Stomach (tissue), 9 donors: ENCODE measurements around the gene SMYD3. TPM values are rescaled to one million over a fixed set of nuclear protein-coding genes. Genes with fewer than 3 reads are reported as not detected.
"Not testable (repeated sequence)": the region's sequence is repeated elsewhere in the genome, so short reads cannot be mapped to it uniquely, and the experiment has no call there.

Source experiments
- DNase-seq, 2 donors: peaks; one replicate each; pipeline versions ENCODE4 v3.0.0 to v3.0.0-alpha.2; 2013 to 2019
- H3K27ac ChIP-seq, 5 donors: fragments of 200-600 bp in 4 of 5; sonication (generic) in 4 of 5; one replicate each; pipeline ENCODE4 v1.5.1; 2013 to 2019; ENCODE audit warnings: mild to moderate bottlenecking in 1 of 5, moderate library complexity in 1 of 5
- H3K27me3 ChIP-seq, 3 donors: fragments of 200-600 bp; sonication (generic); one replicate each; pipeline ENCODE4 v1.5.1; 2017 to 2019; ENCODE audit warnings: mixed run types in 1 of 3
- H3K36me3 ChIP-seq, 4 donors: fragments of 200-600 bp; sonication (generic); 1 replicate in 3 of 4; 2 replicates in 1 of 4; pipeline ENCODE4 v1.5.1; 2016 to 2019
- H3K4me1 ChIP-seq, 4 donors: fragments of 200-600 bp; sonication (generic); one replicate each; pipeline ENCODE4 v1.5.1; 2016 to 2019
- H3K4me3 ChIP-seq, 4 donors: fragments of 200-600 bp; sonication (generic) in 3 of 4; one replicate each; pipeline ENCODE4 v1.5.1; 2016 to 2019; ENCODE audit warnings: mild to moderate bottlenecking in 1 of 4
- H3K9me3 ChIP-seq, 4 donors: fragments of 200-600 bp; sonication (generic); one replicate each; pipeline ENCODE4 v1.5.1; 2016 to 2019
- EP300 ChIP-seq: sonication (generic); formaldehyde crosslinking; IDR thresholded peaks from one replicate; pipeline ENCODE4 v1.6.1; 2017; ENCODE audit warnings: antibody characterized with exemption
- POLR2A ChIP-seq, 4 donors: fragments of 450-650 bp; IDR thresholded peaks; one replicate each; pipeline ENCODE4 v1.6.1; 2016; ENCODE audit warnings: antibody characterized with exemption in 4 of 4, control low read depth in 2 of 4, mild to moderate bottlenecking in 1 of 4, moderate library complexity in 1 of 4
- POLR2AphosphoS5 ChIP-seq, 3 donors: sonication (generic); formaldehyde crosslinking; IDR thresholded peaks; one replicate each; pipeline ENCODE4 v1.6.1; 2016; ENCODE audit warnings: antibody characterized with exemption in 3 of 3
- WGBS, 5 donors: extraction: QIAGEN DNeasy Blood & Tissue Kit in 3 of 5; methylation state at CpG; one replicate each; pipeline versions ENCODE4 v1.1.5 to v1.1.7; 2013 to 2018; 5-methylcytosine and 5-hydroxymethylcytosine counted together
- intact Hi-C: fragments of 100-400 bp; cut with DNase I; formaldehyde crosslinking; loops from one replicate; pipeline ENCODE4 v1.15.1; 2023; ENCODE audit warnings: low total_unique reads
- polyA plus RNA-seq, 3 donors: library from polyadenylated mRNA; stranded (reverse); fragments of 200-250 nt; gene quantifications; one replicate each; pipeline ENCODE4 v1.2.3, GENCODE V29; 2013
- total RNA-seq, 5 donors: library from RNA; depleted of rRNA; stranded (reverse); fragments of >200 nt; gene quantifications; one replicate each; pipeline versions ENCODE4 v1.1.0 to v1.2.3, GENCODE V29; 2014 to 2016
- TF ChIP-seq, protein P1 (sequence below), 7 experiments: fragments of 450-650 bp in 4 of 7; fragments of 200-600 bp in 3 of 7; sonication (generic) in 3 of 7; IDR thresholded peaks; one replicate each; pipeline ENCODE4 v1.5.1; 2016 to 2019; ENCODE audit warnings: antibody characterized with exemption in 7 of 7, control low read depth in 2 of 7, mild to moderate bottlenecking in 1 of 7
- donor health status: healthy with polysubstance abuse.
- donor health status: Bipolar disorder and iron deficiency.
- donor health status: healthy.

The SMYD3 gene
- total and polyA plus RNA-seq, 8 donors, result 6.4 to 196 (median 27.8) TPM

DNA sequence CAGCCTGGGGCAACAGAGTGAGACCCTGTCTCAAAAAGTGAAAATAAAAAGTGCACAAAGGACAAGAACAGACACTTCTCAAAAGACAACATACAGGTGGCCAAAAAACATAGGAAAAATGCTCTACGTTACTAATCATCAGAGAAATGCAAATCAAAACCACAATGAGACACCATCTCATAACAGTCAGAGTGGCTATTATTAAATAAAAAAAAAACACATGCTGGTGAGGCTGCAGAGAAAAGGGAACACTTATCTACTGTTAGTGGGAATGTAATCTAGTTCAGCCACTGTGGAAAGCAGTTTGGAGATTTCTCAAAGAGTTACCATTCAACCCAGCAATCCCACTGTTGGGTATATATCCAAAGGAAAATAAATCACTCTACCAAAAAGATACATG, 173.2 kb downstream of the SMYD3 start:
- Histone ChIP-seq H3K36me3 (peaks cover 0 to 6% (median 2%) of the 10 kb centered on the region in 4 donors), H3K27ac (no peak overlapping the region), H3K4me3 (no peak overlapping the region), H3K4me1 (no peaks in the 10 kb centered on the region), H3K27me3 (no peaks in the 10 kb centered on the region), H3K9me3 (no peaks in the 10 kb centered on the region)
- WGBS, 5 donors, result 75 to 91% (median 86%) methylated on average over 1 of the region's 1 CpG
- TF ChIP-seq, protein P1, sequence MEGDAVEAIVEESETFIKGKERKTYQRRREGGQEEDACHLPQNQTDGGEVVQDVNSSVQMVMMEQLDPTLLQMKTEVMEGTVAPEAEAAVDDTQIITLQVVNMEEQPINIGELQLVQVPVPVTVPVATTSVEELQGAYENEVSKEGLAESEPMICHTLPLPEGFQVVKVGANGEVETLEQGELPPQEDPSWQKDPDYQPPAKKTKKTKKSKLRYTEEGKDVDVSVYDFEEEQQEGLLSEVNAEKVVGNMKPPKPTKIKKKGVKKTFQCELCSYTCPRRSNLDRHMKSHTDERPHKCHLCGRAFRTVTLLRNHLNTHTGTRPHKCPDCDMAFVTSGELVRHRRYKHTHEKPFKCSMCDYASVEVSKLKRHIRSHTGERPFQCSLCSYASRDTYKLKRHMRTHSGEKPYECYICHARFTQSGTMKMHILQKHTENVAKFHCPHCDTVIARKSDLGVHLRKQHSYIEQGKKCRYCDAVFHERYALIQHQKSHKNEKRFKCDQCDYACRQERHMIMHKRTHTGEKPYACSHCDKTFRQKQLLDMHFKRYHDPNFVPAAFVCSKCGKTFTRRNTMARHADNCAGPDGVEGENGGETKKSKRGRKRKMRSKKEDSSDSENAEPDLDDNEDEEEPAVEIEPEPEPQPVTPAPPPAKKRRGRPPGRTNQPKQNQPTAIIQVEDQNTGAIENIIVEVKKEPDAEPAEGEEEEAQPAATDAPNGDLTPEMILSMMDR (IDR thresholded peaks at IDR 0.05), result no peak
- TF ChIP-seq POLR2A (IDR thresholded peaks at IDR 0.05), result no peak
- no peak for TF ChIP-seq POLR2AphosphoS5 (IDR thresholded peaks at IDR 0.05)
- no peak for DNase-seq
- intact Hi-C loops, result no loop called here

DNA sequence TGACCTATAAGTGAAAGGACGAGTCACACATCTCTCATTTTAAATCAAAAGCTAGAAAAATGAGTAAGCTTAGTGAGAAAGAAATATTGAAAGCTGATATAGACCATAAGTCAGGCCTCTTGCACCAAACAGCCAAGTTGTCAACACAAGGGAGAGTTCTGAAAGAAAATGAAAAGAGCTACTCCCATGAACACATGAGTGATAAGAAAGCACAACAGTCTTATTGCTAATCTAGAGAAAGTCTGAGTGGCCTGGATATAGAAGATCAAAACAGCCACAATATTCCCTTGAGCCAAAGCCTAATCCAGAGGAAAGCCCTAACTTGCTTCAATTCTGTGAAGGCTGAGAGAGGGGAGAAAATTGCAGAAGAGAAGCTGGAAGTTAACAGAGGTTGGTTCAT, 175.0 kb downstream of the SMYD3 start:
- H3K9me3 ChIP-seq, result no peaks in the 10 kb centered on the region
- no peak for DNase-seq
- H3K4me1 ChIP-seq, result no peaks in the 10 kb centered on the region
- H3K27me3 ChIP-seq, result no peaks in the 10 kb centered on the region
- intact Hi-C loops, result no loop called here
- H3K36me3 ChIP-seq, result peaks cover 0 to 6% (median 2%) of the 10 kb centered on the region in 4 donors
- WGBS, 5 donors, result 24 to 60% (median 51%) methylated on average over 1 of the region's 1 CpG
- no peak overlapping the region for H3K4me3 ChIP-seq
- no peak overlapping the region for H3K27ac ChIP-seq
- TF ChIP-seq, protein P1 (IDR thresholded peaks at IDR 0.05), result no peak
- TF ChIP-seq POLR2A (IDR thresholded peaks at IDR 0.05) (no peak), POLR2AphosphoS5 (IDR thresholded peaks at IDR 0.05) (no peak), EP300 (no peak)

DNA sequence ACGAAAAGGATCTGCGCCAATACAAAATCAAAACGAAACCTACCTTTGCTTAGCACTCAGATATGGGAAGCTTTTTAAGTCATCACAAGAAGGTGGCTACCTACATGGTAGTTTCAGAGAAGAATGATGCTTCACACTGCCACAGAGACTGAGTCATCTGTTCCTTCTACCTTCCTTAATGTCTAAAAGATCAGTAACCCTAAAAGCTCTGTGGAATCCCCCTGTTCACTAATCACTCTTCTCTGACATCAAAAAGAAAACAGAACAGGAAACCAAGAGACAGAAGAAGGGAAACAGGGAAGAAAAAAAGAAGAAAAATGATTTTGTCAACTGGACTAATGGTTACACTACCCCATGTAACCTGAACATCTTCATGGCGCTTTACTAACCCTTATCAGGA, 177.2 kb downstream of the SMYD3 start:
- intact Hi-C loops, result no loop called here
- Histone ChIP-seq H3K9me3 (no peaks in the 10 kb centered on the region), H3K36me3 (peaks cover 0 to 6% (median 2%) of the 10 kb centered on the region in 4 donors), H3K4me3 (no peak overlapping the region), H3K27ac (no peak overlapping the region), H3K27me3 (no peaks in the 10 kb centered on the region), H3K4me1 (no peaks in the 10 kb centered on the region)
- no peak for DNase-seq
- WGBS, 5 donors, result 81 to 92% (median 88%) methylated on average over 4 of the region's 4 CpGs
- TF ChIP-seq POLR2AphosphoS5 (IDR thresholded peaks at IDR 0.05), result no peak
- TF ChIP-seq EP300, result no peak
- no peak for TF ChIP-seq POLR2A (IDR thresholded peaks at IDR 0.05)
- TF ChIP-seq, protein P1 (IDR thresholded peaks at IDR 0.05), result no peak

DNA sequence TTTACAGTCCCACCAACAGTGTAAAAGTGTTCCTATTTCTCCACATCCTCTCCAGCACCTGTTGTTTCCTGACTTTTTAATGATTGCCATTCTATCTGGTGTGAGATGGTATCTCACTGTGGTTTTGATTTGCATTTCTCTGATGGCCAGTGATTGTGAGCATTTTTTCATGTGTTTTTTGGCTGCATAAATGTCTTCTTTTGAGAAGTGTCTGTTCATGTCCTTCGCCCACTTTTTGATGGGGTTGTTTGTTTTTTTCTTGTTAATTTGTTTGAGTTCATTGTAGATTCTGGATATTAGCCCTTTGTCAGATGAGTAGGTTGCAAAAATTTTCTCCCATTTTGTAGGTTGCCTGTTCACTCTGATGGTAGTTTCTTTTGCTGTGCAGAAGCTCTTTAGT, 177.8 kb downstream of the SMYD3 start:
- H3K27ac ChIP-seq, H3K4me3 ChIP-seq, H3K36me3 ChIP-seq, H3K9me3 ChIP-seq, H3K4me1 ChIP-seq, H3K27me3 ChIP-seq, DNase-seq, intact Hi-C loops: not testable (repeated sequence)
- 100% methylated on average over 1 of the region's 1 CpG; no CpG with 5 or more reads in 3 of the 5 donors for WGBS, 5 donors

DNA sequence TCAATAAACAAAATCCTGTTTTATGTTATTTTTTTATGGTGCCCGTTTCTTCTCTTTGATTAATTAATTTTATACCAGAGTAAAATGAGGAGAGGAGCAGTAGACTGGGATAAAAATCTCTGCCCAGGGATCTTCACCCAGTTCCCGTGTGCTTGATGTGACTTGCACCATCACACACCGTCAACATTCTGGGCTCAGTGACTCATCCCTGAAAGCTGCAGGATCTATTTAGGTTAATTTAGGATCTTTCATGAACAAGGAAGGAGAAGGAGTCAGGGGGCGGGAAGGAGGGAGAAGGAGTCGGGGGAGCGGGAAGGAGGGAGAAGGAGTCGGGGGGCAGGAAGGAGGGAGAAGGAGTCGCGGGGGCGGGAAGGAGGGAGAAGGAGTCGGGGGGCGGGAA, 182.4 kb downstream of the SMYD3 start:
- TF ChIP-seq POLR2A (IDR thresholded peaks at IDR 0.05) (no peak), POLR2AphosphoS5 (IDR thresholded peaks at IDR 0.05) (no peak), EP300 (no peak)
- TF ChIP-seq, protein P1 (IDR thresholded peaks at IDR 0.05), result no peak
- intact Hi-C loops, result no loop called here
- no peak for DNase-seq
- no peak overlapping the region for H3K4me3 ChIP-seq
- H3K36me3 ChIP-seq, result peaks cover 0 to 2% (median under 1%) of the 10 kb centered on the region in 4 donors
- H3K9me3 ChIP-seq, result no peaks in the 10 kb centered on the region
- H3K27me3 ChIP-seq, result no peaks in the 10 kb centered on the region
- no peaks in the 10 kb centered on the region for H3K4me1 ChIP-seq
- H3K27ac ChIP-seq, result no peak overlapping the region
- 86 to 98% (median 95%) methylated on average over 9 to 12 of the region's 12 CpGs for WGBS, 5 donors

DNA sequence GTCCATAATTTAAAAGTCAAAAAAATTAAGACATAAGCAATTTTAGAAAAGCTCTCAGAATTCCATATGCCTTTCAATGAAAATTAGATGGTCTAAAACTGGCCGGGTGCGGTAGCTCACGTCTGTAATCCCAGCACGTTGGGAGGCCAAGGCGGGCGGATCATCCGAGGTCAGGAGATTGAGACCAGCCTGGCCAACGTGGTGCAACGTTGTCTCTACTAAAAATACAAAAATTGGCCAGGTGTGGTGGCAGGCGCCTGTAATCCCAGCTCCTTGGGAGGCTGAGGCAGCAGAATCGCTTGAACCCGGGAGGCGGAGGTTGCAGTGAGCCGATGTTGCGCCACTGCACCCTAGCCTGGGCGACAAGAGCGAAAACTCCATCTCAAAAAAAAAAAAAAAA, 183.0 kb downstream of the SMYD3 start:
- DNase-seq, H3K9me3 ChIP-seq, H3K27me3 ChIP-seq, H3K36me3 ChIP-seq, intact Hi-C loops, H3K27ac ChIP-seq, H3K4me1 ChIP-seq, H3K4me3 ChIP-seq: not testable (repeated sequence)
- WGBS, 5 donors, result 93 to 98% (median 96%) methylated on average over 17 of the region's 17 CpGs
